ENCODE measurements around the gene VSTM2L. TPM values are rescaled to one million over a fixed set of nuclear protein-coding genes. Genes with fewer than 3 reads are reported as not detected.

Gene VSTM2L
- total and polyA plus RNA-seq, 9 donors = 0.12 to 23.0 (median 0.36) TPM; not detected in 2

DNA sequence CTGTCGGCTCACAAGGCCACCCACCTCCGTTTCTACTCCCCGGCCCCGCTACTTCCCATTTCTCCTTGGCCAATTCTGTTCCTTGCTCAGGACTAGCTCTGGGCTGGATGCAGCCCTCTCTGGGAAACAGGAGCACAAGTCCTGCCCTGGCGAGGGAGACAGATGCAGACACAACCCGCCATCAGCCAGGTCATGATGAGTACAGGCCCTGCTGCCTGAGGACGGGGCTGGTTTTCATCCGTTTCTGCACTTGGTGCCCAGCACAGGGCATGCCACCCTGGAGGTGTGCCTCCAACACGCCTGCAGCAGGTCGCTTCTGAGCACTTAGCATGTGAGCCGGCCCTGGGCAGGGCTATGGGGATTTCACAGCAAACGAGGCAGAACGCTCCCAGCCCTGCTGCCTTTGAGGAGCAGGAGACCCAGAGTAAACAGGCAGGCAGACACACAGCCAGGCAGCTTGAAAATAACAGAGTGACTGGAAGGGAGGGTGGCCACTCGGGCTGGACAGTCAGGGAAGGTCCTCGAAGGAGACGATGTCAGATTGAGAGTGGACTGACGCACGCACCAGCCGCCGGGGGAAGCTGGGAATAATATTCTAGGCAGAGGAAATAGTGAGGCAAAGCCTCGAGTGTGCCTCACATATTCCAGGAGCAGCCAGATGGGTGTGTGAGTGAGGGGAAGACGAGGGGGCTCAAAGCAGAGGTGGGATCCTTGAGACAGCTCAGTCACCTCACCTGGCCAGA, 21.2 kb upstream of the VSTM2L start:
- intact Hi-C loops (cut with DNase I) = no loop called here
- TF ChIP-seq EP300 (IDR thresholded peaks at IDR 0.05) (no peak), POLR2A (IDR thresholded peaks at IDR 0.05) (no peak)
- TF ChIP-seq, protein P1, sequence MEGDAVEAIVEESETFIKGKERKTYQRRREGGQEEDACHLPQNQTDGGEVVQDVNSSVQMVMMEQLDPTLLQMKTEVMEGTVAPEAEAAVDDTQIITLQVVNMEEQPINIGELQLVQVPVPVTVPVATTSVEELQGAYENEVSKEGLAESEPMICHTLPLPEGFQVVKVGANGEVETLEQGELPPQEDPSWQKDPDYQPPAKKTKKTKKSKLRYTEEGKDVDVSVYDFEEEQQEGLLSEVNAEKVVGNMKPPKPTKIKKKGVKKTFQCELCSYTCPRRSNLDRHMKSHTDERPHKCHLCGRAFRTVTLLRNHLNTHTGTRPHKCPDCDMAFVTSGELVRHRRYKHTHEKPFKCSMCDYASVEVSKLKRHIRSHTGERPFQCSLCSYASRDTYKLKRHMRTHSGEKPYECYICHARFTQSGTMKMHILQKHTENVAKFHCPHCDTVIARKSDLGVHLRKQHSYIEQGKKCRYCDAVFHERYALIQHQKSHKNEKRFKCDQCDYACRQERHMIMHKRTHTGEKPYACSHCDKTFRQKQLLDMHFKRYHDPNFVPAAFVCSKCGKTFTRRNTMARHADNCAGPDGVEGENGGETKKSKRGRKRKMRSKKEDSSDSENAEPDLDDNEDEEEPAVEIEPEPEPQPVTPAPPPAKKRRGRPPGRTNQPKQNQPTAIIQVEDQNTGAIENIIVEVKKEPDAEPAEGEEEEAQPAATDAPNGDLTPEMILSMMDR (IDR thresholded peaks at IDR 0.05) = no peak
- no peak overlapping the region for H3K4me3 ChIP-seq
- H3K27me3 ChIP-seq = no peaks in the 10 kb centered on the region
- no peak overlapping the region for H3K27ac ChIP-seq
- no peaks in the 10 kb centered on the region for H3K36me3 ChIP-seq
- 70 to 77% (median 70%) methylated on average over 21 to 22 of the region's 22 CpGs for WGBS, 3 donors
- peaks cover 2% of the 10 kb centered on the region for H3K4me1 ChIP-seq (ENCODE audit: insufficient read depth)
- no peak for DNase-seq
- no peaks in the 10 kb centered on the region for H3K9me3 ChIP-seq

DNA sequence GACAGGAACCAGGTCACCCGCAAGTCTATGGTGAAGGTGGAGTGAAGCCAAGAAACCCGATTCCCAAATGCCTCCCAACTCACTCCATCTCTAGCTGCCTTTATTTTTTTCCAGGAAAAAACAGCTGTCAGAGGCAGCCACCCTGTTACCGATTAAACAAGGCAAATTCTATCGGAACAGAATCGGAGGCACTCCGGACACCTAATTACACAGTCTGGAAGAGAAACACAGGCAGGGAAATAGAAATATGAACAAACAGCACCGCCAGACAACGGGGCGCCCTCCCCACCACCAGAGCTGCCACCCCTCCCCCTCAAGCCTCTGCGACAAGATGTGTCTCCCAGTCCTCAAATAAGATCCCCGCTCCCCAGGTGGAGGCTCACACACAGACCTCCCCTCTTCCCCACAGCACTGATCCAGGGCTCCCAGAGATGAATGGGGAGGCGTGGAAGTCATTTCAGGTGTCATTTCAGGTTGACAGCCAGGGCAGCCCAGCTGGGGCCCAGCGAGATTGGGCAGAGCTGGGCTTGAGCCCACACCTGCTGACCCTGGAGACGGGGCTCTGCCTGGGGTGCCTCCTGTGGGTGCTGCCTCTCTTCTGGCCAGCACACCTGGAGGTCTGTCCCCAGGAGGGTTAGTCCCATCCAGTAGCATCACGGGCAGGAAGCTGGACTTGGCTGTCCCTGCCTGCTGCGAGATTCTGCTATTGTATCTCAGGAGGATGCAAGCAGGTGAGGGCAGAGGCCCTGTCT, 19.8 kb upstream of the VSTM2L start:
- H3K4me1 ChIP-seq (ENCODE audit: insufficient read depth) = peaks cover 2% of the 10 kb centered on the region
- no peak for TF ChIP-seq EP300 (IDR thresholded peaks at IDR 0.05)
- TF ChIP-seq, protein P1 (IDR thresholded peaks at IDR 0.05) = no peak
- TF ChIP-seq POLR2A (IDR thresholded peaks at IDR 0.05) = no peak
- H3K9me3 ChIP-seq = no peaks in the 10 kb centered on the region
- no peaks in the 10 kb centered on the region for H3K36me3 ChIP-seq
- 63 to 74% (median 70%) methylated on average over 16 of the region's 16 CpGs for WGBS, 3 donors
- H3K4me3 ChIP-seq = no peak overlapping the region
- intact Hi-C loops (cut with DNase I) = no loop called here
- no peak for DNase-seq
- no peaks in the 10 kb centered on the region for H3K27me3 ChIP-seq
- no peak overlapping the region for H3K27ac ChIP-seq

DNA sequence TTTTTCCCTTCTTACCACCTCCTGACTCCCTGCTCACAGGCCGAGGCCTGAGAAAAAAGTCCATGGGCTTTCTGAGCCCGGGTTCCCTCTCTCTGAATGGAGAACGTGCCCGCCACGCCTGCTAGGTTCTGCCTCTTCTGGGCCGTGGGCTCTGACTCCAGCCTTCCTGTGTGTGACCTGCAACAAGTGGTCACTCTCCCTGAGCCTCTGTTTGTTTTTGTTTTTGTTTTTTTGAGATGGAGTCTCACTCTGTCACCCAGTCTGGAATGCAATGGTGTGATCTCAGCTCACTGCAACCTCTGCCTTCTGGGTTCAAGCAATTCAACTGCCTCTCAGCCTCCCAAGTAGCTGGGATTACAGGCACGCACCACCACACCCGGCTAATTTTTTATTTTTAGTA, 17.9 kb upstream of the VSTM2L start:
- Histone ChIP-seq H3K4me3 (no peak overlapping the region), H3K9me3 (no peaks in the 10 kb centered on the region), H3K27ac (no peak overlapping the region), H3K4me1 (ENCODE audit: insufficient read depth) (peaks cover 2% of the 10 kb centered on the region), H3K36me3 (no peaks in the 10 kb centered on the region), H3K27me3 (no peaks in the 10 kb centered on the region)
- 94 to 96% (median 95%) methylated on average over 8 of the region's 8 CpGs for WGBS, 3 donors
- DNase-seq = no peak
- TF ChIP-seq EP300 (IDR thresholded peaks at IDR 0.05) (no peak), POLR2A (IDR thresholded peaks at IDR 0.05) (no peak)
- TF ChIP-seq, protein P1 (IDR thresholded peaks at IDR 0.05) = no peak
- intact Hi-C loops (cut with DNase I) = no loop called here

DNA sequence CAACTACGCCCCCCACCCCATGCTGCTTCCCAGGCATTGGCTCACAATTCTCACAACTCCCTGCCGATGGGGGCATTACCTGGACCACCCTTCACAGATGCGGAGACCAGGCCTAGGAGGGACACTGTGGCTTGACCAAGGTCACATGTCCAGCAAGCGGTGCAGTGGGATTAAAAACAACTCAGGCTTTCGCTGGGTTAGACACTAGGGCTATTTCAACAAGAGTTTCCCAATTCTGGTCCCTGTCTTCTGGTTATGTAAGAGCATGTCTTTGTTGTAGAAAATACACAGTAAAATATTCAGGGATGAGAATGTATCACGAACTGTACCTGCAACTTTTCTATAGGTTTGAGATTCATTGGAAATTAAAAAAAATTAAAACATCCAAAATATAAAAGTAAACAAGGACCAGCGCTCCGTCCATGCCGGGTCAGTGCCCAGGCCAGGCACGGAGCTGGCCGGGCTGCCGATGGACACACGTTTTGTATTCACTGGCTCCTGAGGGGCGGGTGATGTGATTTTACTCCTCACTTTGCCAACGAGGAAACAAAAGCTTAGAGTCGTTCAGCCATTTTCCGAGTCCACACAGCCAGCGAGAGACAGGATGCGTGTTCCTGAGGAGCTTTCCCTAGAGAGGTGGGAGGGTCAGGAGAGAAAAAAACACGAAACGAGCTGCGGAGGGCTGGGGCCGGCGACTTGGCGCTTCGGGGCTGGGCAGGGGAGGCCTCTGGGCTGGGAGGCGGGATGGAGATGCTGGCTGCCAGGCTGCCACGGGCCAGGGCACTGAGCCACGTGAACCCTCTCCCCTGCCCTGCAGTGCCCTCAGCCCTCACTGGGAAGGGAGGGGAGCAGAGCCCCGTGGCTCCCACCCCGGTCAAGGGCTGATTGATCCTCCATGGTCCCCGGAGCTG, 17.1 kb upstream of the VSTM2L start:
- H3K27me3 ChIP-seq = no peaks in the 10 kb centered on the region
- H3K36me3 ChIP-seq = no peaks in the 10 kb centered on the region
- H3K27ac ChIP-seq = no peak overlapping the region
- TF ChIP-seq POLR2A (IDR thresholded peaks at IDR 0.05) (no peak), EP300 (IDR thresholded peaks at IDR 0.05) (no peak)
- TF ChIP-seq, protein P1 (IDR thresholded peaks at IDR 0.05) = no peak
- peaks cover 1% of the 10 kb centered on the region for H3K4me1 ChIP-seq (ENCODE audit: insufficient read depth)
- H3K9me3 ChIP-seq = no peaks in the 10 kb centered on the region
- intact Hi-C loops (cut with DNase I) = no loop called here
- 27 to 45% (median 40%) methylated on average over 31 to 32 of the region's 32 CpGs for WGBS, 3 donors
- DNase-seq = no peak
- no peak overlapping the region for H3K4me3 ChIP-seq
